Left renal pelvis (tissue), 4 donors: ENCODE measurements around the gene EHBP1. TPM values are rescaled to one million over a fixed set of nuclear protein-coding genes. Genes with fewer than 3 reads are reported as not detected.

Source experiments
- DNase-seq, 4 donors: peaks; one replicate each; pipeline ENCODE4 v3.0.0-alpha.2; 2013; ENCODE audit warnings: low read depth in 4 of 4, low spot score in 3 of 4
- polyA plus RNA-seq, 4 donors: library from polyadenylated mRNA; unstranded; fragments of 120-200 nt; gene quantifications; one replicate each; pipeline ENCODE4 v1.2.1, GENCODE V29; 2013; ENCODE audit not compliant: insufficient read length in 4 of 4

The EHBP1 gene
- polyA plus RNA-seq, 4 donors: 45.0 to 95.9 (median 55.6) TPM

DNA sequence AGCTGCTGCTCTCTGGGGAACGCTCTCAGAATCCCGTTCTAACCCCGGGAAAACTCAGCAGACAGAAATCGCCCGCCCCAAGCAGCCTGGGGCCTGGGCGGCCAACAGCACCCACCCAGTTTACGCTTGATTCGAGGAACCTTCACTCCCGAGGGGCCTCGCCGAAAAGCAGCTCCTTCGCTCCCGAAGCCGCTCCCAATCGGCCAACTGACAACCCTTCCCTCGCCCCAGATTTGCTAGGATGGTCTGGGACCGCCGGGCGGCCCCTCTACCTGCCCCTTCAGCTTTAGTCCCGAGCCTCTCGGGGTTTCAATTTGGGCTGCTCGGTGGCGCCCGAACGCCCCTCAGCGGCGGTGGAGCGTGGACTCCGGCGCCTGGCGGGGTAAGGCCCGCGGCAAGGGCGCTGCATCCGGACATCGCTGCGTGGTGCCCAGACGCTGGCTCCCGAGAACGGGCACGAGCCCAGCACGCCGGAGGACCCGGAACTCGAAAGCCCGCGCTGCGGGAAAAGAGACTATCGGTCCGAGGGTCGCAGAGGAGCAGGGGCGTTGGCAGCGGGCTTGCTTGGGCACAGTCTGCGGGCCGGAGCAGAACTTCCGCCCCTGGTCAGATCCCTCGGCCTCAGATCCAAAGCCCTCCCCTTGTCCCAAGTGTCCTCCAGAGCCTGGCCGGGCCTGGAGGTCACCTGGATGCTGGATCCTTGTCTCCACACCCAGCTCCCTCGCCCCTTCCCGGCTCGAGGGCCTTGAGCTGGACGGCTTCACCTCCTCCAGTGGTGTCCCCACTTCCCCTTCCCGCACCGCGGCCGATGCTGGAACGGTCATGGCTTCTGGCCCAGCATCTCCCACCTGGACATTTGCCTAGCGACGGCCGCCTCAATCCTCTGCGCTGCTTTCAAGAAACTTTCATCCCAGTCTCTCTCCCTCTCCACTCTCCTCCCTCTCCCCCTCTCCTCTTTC lies 342.1 kb downstream of the EHBP1 start:
- no peak for DNase-seq

DNA sequence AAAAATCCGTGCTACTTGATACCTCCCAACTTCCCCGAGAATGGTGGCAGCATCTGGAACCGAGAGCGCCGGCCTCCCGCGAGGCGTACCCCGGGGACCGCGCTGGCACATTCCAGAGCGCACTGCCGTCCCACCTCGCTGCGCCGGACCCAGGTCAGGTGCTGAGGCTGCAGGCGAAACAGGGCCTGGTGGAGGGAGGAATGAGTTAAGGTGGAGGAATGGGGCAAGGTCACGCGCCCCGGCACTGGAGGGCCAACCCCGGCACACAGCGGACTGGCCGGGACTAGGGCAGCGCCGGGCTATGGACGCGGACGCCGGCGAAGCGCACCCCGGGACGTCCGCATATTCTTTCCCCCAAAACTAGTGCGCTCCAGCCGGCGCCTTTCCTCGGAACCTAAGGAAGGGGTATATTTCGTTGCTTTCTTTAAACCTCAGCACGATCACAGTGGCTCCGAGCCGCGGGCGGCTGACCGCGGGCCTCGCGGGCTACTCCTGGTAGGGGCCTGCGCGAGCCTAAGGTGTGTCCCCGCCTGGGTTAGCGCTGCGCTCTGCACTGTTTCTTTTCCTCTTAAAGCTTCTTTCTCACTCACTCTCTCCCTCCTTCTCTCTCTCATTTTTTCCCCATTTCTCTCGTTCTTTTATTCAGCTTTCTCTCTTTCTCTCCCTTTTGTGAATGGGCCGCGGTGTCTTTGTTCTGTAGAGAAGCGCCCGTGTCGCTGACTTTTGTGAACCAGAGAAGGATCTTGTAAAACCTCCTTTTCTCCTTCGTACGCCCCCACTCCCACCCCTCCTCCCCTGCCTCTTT lies 343.1 kb downstream of the EHBP1 start:
- DNase-seq: no peak

DNA sequence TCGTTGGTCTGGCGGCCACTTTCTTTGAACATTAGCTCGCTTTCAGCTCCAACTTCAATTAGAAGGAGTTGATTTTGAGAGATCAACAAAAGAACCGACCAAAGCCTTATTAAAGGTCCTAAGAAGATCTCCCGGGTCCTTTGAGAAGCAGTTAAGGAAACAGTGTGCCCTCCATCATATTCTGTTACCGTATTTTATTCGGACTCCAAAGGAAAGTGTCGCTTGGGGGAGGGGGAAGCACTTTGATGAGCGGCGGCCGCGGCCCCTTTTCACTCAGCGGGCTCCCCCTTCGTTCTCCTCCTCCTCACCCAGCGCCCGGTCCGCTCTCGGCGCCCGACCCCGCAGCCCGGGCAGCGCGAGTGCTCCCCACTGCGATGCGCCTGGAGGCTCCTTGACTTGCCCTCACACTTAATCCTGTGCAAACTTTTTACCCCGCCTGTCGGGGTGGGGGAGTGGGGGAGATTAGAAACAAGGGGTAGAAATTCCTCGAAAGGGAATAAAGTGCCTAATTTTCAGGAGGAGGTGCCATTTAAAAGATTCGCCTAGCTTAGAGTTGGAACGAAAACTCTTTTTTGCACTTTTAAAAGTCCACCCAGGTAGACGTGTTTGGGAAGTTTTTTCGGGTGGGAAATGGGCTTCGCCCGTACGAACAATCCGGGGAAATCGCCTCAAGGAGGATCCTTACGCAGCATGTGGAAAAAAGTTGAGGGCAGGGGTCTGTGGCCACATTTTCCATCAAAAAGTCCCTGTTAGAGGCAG lies 343.9 kb downstream of the EHBP1 start:
- no peak for DNase-seq

DNA sequence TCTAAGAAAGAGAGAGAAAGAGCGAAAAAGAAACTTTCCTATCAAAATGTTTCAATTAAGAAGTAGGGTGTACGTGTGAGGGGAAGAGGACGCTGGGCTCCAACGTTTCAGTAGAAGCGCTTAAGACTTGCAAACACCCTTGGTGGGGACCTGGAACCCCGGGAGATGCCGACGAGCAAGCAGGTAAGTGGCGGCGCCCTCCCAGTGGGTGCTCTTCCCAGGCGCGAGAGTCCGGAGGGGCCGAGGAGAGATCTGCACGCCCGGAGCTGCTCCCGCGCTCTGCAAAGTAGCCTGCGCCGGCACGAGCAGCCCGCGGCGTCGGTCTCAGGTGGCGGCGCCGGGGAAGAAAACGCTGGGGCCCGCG lies 344.4 kb downstream of the EHBP1 start:
- DNase-seq: no peak

DNA sequence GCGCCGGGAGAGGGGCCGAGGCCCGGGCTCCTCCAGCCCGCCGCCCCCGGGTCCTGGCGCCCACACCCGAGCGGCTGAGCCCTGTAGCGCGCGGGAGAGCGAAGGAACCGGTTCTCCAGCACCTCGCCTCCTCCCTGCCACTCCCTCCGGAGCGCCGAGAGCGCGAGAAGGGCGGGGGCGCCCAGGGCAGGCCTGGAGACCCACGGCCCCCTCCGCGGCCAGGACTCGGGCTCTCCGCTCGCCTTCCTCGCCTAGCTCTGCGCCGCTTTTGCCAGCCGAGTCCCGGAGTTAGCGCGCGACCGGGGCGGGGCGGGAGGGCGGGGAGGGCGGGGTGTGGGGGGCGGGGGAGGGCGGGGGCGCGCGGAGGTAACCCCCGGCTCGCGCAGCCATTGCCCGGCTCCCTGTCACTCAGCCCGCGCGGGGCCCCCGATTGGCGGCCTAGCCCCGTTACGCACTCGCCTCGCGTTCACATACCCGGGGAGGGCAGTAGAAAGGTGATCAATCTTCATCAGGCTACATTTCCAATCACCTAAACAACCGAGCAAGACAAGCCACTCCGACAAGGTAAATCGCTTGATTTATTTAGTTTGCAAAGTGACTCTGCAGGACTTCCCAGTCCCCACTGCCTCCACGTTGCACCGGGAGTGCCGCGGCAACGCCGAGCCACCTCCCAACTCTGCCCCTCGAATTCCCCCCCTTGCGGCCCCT lies 345.0 kb downstream of the EHBP1 start, which contains the start of gene OTX1:
OTX1 (plus strand) TSS at position 497 of the 708 bp plus-strand sequence. CDS start 2,161 bp downstream, outside the sequence.
- no peak for DNase-seq

DNA sequence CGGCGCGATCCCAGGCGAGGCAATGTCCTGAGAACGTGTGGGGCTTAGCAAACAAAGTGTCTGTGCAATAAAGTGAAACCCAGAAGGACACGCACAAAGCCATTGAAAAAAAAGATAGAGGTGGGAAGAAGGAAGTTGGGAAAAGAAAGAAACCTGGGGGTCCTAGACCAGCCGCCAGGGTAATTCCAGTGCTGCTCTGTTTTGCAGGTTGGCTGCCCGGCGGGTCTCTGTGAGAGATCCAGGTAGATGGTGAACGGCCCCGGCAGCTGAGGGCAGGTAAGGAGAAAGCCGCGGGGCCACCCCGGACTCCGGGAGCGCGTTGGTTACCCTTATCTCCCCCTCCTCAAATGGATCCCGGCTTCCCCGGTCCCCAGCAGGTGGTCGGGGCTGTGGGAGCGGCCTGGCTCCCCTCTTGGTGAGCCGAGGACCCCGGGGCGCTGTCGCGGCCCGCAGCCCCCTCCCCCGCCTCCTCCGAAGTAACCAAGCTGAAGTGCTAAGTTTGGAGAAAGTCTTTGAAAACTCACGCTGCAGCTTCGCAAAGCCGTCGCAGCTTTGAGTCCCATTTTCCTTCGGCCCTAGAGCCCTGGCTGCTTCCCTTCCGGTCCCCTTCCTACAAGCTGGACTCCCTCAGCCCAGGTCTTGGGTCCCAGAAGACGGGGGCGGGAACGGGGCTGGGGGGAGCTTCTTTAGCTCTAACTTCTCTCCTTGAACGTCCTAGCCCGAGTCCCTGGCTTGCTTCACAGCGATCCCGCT lies 345.7 kb downstream of the EHBP1 start:
- no peak for DNase-seq

DNA sequence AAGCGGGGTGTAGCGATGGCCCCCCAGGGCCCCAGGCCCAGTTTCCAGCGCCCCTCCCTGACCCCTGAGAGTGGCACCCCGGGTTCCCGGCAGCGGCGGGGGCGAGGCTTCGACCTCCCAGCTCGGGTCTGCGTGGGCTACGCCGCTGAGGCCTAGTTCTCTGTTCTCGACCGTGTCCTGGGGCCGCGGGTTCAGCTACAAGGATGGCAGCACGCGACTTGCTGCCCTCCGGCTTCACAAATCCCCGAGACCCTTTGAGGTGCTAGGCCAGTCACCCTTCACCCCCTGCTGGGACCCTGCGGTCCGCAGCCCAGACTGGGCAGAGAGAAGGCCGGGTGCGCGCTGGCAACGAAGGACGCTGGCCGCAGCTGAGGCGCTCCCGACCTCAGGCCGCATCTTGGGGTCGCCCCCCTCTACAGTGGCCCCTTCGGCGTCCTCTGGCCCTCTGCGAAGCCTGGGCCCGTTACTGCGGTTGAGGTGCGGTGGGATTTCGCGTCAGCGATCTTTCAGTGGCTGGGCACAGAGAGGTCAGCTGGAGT lies 346.4 kb downstream of the EHBP1 start:
- DNase-seq: no peak

DNA sequence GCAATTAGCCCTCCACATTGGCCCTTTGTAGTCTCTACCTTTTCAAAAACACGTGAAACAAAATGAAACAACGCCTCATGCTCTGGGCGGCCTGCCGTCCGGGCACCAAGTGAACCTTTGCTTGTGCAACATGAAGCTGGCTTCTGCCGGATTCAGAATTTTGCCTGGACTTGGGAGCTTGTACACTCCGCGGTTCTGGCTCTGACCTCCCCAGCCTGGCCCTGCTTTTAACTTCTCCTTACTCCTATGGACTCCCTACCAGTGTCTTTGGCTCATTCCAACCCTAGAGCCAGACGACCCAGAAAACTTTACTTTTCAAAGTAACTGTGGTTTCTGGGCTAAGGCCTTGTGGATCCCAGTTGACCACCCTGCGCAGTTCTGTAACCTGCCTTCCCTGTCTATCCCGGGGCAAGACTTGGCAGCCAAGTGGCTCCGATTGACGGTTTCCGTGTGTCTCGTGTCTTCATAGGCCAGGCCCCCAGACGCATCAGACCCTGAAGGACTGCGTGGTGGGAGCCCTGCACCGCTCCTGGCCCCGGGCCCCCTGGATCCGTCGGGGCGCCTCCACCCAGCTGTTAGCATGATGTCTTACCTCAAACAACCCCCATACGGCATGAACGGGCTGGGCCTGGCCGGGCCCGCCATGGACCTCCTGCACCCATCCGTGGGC lies 347.0 kb downstream of the EHBP1 start:
- no peak for DNase-seq

DNA sequence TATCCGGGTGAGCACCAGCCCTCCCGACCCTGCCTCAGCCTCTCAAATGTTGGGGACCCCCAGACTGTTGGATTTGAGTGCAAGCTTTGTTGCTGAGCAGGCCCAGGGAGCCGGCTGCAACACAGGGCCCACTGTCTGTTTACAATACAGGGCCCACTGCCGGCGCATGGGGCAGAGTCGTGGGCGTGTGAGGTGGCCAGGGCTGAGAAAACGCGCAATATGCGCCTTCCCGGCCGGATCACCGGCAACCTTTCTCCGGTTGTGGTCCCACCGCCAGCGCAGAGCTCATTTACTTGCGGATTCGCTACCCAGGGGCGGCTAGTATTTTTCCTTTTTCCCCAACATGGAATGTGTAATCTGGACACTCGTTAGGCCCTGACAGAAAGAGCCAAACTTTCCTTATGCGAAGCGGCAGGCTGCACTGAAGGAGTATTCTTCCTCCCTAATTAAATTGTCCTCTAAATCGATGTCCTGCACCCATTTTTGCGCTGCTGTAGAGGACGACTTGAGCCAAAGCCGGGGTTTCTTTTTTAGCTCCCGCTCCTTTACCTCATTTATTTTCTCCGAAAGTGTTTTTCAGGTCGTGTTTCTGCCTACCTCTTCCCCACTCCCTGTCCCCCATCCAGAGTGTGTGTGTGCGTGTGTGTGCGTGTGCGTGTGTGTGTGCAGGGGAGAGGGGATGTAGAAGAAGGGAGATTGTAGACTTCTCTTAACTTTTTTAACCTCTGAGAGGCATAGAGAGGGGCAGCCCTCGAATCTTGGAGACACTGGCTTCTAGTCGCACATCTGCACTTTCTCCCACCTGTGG lies 347.8 kb downstream of the EHBP1 start:
- no peak for DNase-seq

DNA sequence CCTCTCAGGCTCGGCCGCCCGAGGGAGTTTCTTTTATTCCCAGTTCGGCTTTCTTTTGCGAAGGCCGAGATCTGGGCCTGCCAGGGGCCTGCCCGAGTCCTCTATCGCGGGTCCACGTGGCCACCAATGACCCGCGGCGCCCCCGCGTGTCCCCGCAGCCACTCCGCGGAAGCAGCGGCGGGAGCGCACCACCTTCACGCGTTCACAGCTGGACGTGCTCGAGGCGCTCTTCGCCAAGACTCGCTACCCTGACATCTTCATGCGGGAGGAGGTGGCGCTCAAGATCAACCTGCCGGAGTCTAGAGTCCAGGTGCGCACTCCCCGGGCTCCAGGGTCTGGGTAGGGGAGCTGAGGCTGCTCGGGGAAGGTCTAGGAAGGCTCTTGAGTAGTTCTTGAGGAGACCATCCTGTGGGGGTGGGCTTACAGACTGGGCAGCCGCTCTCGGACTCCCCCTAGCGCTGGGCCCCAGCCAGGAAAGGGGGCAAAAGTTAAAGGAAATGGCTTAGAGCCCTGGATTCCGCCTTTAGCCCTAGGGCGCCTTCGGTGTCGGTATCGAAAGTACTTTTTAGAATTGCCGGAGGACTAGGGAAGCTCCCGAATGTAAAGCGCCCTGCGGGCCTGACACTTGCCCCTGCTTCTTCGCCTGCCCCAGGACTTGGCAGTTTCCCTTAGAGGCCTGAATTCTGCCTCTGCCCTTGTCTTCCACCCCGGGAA lies 348.5 kb downstream of the EHBP1 start:
- no peak for DNase-seq

DNA sequence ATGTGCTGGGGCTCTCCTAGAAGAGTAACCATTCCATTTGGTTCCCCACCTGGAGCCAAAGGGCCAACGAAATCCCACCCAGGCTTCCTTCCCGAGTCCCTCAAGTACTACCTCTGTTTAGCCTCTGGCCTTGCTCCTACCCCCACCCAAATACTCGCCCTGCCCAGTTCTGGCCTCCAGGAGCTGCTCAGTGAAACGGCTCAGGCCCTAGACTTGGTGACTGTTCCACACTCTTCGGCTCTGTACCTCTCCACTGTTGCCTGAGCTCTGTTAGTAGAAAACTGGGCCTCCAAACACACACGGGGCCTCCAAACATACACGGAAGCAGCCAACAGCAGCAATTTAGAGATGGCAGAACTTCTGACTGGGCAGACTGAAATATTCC lies 349.3 kb downstream of the EHBP1 start:
- DNase-seq: no peak

DNA sequence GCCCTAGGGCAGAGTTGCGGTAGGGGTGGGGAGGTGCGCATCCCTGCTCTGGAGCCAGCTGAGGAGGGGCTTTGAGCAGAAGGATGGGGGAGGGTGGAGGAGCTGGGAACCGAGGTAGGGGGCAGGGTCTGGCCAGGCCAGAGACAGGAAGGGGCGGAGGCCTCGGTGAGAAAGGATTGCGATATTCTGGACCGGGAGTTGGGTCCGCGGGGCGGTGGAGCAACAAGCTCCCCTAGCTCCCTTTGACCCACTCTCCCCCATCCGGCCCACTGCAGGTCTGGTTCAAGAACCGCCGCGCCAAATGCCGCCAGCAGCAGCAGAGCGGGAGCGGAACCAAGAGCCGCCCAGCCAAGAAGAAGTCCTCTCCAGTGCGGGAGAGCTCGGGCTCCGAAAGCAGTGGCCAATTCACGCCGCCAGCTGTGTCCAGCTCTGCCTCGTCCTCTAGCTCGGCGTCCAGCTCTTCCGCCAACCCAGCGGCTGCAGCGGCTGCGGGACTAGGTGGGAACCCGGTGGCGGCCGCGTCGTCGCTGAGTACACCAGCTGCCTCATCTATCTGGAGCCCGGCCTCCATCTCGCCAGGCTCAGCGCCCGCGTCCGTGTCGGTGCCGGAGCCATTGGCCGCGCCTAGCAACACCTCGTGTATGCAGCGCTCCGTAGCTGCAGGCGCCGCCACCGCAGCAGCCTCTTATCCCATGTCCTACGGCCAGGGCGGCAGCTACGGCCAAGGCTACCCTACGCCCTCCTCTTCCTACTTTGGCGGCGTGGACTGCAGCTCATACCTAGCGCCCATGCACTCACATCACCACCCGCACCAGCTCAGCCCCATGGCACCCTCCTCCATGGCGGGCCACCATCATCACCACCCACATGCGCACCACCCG lies 350.0 kb downstream of the EHBP1 start:
- DNase-seq: no peak

DNA sequence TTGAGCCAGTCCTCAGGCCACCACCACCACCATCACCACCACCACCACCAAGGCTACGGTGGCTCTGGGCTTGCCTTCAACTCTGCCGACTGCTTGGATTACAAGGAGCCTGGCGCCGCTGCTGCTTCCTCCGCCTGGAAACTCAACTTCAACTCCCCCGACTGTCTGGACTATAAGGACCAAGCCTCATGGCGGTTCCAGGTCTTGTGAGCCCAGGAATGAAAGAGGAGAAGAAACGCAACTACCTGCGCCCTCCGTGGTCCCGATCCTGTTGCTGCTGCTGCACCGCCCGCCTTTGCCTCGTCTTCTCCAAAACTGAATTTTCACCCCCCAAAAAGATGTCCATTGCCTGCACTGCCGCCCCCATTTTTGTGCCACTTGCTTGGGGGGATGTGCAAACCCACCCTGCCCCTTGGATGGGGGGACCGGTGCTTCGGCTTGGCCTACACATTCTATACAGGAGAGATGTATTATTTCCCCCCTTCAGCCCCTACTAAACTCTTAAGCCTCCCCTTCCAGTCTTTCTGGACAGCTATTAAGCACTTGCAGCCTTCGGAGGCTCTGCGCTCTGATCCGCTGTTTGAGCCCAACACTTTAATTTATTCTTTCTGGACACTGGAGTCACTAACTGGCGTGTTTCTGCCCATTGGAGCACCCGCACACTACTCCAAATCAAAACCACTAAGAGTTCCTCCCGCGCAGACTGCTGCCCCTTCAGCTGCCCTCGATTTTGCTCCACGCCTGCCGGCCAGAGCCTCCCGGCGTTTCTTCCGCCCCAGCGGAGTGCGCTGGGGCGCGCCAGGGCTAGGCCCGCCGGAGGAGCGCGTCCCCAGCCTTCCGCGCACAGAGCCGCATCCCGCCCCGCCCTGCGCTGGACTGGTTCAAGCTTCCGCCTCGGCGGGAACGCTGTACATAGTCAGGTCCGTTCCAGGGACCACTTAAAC lies 350.9 kb downstream of the EHBP1 start:
- no peak for DNase-seq

DNA sequence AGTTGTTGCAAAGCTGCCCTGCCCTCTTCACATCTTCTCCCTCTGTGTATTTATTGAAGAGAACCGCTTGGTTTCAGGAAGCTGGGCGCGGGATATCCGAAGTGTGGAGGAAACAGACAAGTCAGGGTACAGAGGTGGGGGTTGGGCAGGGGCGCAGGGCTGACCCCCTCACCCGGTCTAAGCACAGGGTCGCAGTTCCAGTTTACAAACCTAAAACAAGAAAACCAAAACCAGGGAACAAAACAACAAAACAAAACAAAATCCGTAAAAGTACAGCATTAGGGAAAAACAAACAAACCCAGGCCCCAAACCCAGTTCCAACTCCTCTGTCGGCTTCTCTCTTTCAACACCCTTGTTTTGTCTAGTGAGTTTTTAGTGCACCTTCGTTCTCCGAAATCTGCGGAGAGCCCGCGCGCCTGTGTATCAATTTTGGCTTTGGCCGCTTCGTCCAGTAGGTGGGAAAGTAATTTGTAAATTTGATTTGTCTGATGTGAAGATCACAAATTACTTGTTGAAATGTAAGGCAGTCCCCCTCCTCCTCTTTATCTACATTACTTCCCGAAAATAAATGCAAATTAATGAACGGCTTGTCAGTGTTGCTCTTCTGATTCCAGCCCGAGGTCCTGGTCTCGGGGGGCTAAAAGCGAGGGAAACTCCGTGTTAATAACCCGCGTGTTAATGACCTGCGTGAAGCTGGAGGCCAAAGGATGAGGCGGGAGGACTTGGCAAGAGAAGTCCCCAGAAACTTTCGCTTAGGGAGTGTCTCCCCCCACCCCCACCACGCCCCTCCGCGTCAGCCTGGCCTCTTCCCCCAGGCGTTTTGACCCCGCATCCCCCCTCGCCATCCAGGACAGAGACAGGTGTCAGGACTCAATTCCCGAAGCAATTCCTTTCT lies 352.0 kb downstream of the EHBP1 start:
- DNase-seq: no peak
